ENCODE data around the gene STRIP2.

The STRIP2 gene

DNA sequence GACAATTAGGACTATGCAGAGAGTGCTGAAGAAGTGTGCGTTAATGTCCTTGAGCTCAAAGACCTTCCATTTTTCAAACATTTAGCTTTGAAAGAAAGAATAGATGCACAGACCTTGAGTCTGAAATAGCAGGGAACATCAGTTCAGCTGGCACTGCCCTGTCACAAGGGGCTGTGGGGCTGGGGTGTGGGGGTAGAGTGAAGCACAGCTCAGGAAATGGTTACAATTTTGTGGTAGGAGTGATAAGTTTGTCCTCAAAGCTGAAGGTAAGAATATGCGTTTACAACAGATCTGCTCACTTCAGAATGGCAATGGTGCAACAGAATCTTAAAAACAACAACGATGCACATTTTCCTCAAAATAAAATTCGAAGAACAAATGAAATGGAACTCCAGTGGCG lies 101.7 kb downstream of the STRIP2 start:
- no peak for DNase-seq

DNA sequence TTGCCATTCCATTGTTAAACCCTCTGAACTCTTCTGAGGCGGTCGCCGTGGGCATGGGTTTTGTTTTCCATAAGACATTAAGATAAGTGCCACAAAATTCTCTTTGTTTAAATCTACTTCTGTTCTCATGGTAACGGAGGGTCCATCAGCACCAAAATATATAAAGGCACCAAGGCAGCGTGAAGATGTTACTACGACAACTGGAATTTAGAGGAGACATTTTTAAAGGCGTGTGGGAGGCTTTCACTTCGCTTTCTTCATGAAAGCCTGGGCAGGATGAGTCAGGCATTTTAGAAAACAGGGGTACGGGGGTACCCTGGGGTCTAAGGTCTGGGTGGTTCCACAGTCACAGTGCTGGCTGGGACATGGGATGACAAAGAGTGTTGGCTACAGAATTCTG lies 102.1 kb downstream of the STRIP2 start:
- DNase-seq, result no peak

Data from NCI-H2081 treated with DMSO at 0.1 percent for 48 hours (cell line).